Measurements from ENCODE around the gene ADRM1.
A peak's percentile ranks its signal among the peaks of the same experiment; 100 is the strongest.

DNA sequence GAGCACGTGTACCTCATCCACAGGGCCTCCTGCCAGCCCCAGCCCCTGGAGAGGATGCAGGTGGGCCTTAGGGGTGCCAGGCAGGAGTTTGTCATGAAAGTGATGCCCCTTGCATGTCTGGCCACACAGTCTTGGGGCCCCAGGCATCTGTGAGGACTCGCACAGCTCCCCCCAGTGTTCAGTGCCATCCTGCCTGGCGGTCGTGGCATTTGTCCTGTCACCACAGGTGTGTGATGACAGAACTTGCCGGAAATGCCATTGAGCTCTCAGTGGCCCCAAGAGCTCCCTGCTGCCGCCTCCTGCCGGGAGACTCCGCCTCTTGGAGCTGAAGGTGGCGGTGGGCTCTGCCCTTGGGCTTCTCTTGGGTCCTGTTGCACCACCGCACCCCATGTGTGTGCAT is 30.6 kb upstream of the ADRM1 start:
- TF ChIP-seq, protein P1, sequence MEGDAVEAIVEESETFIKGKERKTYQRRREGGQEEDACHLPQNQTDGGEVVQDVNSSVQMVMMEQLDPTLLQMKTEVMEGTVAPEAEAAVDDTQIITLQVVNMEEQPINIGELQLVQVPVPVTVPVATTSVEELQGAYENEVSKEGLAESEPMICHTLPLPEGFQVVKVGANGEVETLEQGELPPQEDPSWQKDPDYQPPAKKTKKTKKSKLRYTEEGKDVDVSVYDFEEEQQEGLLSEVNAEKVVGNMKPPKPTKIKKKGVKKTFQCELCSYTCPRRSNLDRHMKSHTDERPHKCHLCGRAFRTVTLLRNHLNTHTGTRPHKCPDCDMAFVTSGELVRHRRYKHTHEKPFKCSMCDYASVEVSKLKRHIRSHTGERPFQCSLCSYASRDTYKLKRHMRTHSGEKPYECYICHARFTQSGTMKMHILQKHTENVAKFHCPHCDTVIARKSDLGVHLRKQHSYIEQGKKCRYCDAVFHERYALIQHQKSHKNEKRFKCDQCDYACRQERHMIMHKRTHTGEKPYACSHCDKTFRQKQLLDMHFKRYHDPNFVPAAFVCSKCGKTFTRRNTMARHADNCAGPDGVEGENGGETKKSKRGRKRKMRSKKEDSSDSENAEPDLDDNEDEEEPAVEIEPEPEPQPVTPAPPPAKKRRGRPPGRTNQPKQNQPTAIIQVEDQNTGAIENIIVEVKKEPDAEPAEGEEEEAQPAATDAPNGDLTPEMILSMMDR (IDR thresholded peaks at IDR 0.05; ENCODE audit: low read length): peak; percentile 43
- no peak for TF ChIP-seq EZH2 (IDR thresholded peaks at IDR 0.05; ENCODE audit: borderline replicate concordance, low read length)
